ENCODE measurements around the gene TPGS2.
"Not testable (repeated sequence)": the region's sequence is repeated elsewhere in the genome, so short reads cannot be mapped to it uniquely, and the experiment has no call there.

TPGS2 gene

GRCh38 chr18:36828630-36829361 is at the start of gene TPGS2, which contains the start of gene KIAA1328:
Gene TPGS2 (minus strand): TSS chr18:36829002. CDS start chr18:36828767, 235 bp downstream.
Gene KIAA1328 (plus strand): TSS chr18:36829127. CDS start chr18:36829139, 12 bp downstream.
- peak; percentile 83 for DNase-seq

- not testable (repeated sequence) for DNase-seq
Measured at GRCh38 chr18:36873826-36874225, 45.0 kb upstream of the TPGS2 start.

- DNase-seq: peak; percentile 37
Measured at GRCh38 chr18:36872329-36872728, 43.5 kb upstream of the TPGS2 start.

GRCh38 chr18:36871801-36872200 is 43.0 kb upstream of the TPGS2 start:
- DNase-seq: no peak

GRCh38 chr18:36867056-36867455 is 38.3 kb upstream of the TPGS2 start:
- DNase-seq: no peak

GRCh38 chr18:36862182-36862581 is 33.4 kb upstream of the TPGS2 start:
- no peak for DNase-seq

GRCh38 chr18:36856815-36857214 is 28.0 kb upstream of the TPGS2 start:
- DNase-seq: no peak

- DNase-seq: no peak
Measured at GRCh38 chr18:36851202-36851590, 22.4 kb upstream of the TPGS2 start.

GRCh38 chr18:36850527-36851201 is 21.9 kb upstream of the TPGS2 start:
- peak; percentile 85 for DNase-seq

GRCh38 chr18:36849288-36850006 is 20.6 kb upstream of the TPGS2 start:
- DNase-seq: no peak

- DNase-seq: no peak
Measured at GRCh38 chr18:36848609-36849008, 19.8 kb upstream of the TPGS2 start.

- DNase-seq: no peak
Measured at GRCh38 chr18:36843784-36844183, 15.0 kb upstream of the TPGS2 start.

GRCh38 chr18:36843199-36843598 is 14.4 kb upstream of the TPGS2 start:
- DNase-seq: no peak

GRCh38 chr18:36839835-36840234 is 11.0 kb upstream of the TPGS2 start:
- DNase-seq: no peak

- DNase-seq: no peak
Measured at GRCh38 chr18:36835927-36836326, 7.1 kb upstream of the TPGS2 start.

- no peak for DNase-seq
Measured at GRCh38 chr18:36833120-36833519, 4.3 kb upstream of the TPGS2 start.

- DNase-seq: no peak
Measured at GRCh38 chr18:36831139-36831538, 2.3 kb upstream of the TPGS2 start.

- no peak for DNase-seq
Measured at GRCh38 chr18:36830158-36830495, 1.3 kb upstream of the TPGS2 start.

- no peak for DNase-seq
Measured at GRCh38 chr18:36829362-36830157, 758 bp upstream of the TPGS2 start.

GRCh38 chr18:36828157-36828629 is 609 bp downstream of the TPGS2 start:
- DNase-seq: peak; percentile 21

- DNase-seq: no peak
Measured at GRCh38 chr18:36826556-36826955, 2.2 kb downstream of the TPGS2 start.

GRCh38 chr18:36825526-36825925 is 3.3 kb downstream of the TPGS2 start:
- no peak for DNase-seq

- no peak for DNase-seq
Measured at GRCh38 chr18:36821681-36822080, 7.1 kb downstream of the TPGS2 start.

Measured in kidney glomerular epithelial cell (primary cell).